NT2/D1 (cell line): ENCODE results near the gene BMPR1B.

Source experiments
- SUZ12 ChIP-seq: IDR thresholded peaks from 2 replicates; pipeline ENCODE4 v1.6.1; 2011; ENCODE audit not compliant: insufficient read length, insufficient read depth; ENCODE audit errors: extremely low read depth
- YY1 ChIP-seq: IDR thresholded peaks from 2 replicates; pipeline ENCODE4 v1.6.1; 2011; ENCODE audit not compliant: insufficient read length, insufficient read depth

- TF ChIP-seq YY1 (no peak), SUZ12 (no peak)
Observed at GRCh38 chr4:95198961-95199360, 441.2 kb downstream of the BMPR1B start.
